GM21576 (cell line): ENCODE measurements around the gene PUM1.
A peak's percentile ranks its signal among the peaks of the same experiment; 100 is the strongest.
"Not testable (repeated sequence)": the region's sequence is repeated elsewhere in the genome, so short reads cannot be mapped to it uniquely, and the experiment has no call there.

ENCODE experiments used
- ATAC-seq: cut with Tn5 transposase; IDR thresholded peaks from one replicate; pipeline ENCODE4 v1.9.1; 2021; ENCODE audit warnings: mild to moderate bottlenecking, moderate library complexity; ENCODE audit not compliant: unreplicated experiment

Gene PUM1, protein sequence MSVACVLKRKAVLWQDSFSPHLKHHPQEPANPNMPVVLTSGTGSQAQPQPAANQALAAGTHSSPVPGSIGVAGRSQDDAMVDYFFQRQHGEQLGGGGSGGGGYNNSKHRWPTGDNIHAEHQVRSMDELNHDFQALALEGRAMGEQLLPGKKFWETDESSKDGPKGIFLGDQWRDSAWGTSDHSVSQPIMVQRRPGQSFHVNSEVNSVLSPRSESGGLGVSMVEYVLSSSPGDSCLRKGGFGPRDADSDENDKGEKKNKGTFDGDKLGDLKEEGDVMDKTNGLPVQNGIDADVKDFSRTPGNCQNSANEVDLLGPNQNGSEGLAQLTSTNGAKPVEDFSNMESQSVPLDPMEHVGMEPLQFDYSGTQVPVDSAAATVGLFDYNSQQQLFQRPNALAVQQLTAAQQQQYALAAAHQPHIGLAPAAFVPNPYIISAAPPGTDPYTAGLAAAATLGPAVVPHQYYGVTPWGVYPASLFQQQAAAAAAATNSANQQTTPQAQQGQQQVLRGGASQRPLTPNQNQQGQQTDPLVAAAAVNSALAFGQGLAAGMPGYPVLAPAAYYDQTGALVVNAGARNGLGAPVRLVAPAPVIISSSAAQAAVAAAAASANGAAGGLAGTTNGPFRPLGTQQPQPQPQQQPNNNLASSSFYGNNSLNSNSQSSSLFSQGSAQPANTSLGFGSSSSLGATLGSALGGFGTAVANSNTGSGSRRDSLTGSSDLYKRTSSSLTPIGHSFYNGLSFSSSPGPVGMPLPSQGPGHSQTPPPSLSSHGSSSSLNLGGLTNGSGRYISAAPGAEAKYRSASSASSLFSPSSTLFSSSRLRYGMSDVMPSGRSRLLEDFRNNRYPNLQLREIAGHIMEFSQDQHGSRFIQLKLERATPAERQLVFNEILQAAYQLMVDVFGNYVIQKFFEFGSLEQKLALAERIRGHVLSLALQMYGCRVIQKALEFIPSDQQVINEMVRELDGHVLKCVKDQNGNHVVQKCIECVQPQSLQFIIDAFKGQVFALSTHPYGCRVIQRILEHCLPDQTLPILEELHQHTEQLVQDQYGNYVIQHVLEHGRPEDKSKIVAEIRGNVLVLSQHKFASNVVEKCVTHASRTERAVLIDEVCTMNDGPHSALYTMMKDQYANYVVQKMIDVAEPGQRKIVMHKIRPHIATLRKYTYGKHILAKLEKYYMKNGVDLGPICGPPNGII

DNA sequence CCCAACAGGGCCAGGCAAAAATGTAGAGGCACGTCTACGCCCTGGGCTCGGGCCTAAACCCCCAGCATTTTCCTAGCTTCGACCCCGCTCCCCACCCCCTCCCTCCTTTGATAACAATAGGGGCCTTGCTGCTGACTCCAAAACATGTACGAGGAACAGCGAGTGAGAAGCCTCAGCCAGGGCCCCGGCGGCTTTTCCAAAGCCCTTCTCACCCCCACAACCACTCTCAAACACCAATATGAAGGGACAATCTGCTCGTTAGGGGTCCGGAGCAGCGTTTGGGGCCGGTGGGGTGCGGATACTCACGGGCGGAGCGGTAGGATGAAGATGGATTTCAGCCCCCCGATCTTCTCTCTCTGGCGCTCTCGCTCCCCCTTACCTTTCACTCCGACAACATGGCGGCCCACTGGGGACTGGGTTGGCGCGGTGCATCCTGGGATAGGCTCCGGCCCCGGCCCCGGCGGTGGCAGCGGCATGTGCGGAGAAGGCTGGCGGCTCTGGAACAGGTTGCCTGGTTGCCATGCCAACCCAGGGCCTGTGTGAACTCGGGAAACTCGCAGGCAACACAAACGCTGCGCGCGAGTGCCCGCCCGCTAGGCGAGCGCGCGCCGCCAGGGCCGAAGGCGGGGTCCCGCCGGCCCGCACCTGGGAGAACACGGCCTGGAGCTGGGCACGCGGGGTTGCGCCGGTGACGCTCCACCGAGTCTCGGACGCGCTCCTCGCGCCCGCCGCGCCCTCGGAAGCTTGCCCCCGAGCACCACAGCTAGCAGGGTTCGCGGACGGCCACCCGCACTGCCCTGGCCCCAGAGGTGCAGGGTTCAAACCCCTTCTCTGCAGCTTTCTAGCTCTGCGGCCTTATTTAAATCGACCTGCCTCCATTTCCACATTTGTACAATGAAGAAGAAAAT lies at the start of gene PUM1:
Gene PUM1 (minus strand): TSS at position 408 of the 908 bp plus-strand sequence. CDS start 6,151 bp downstream, outside the sequence.
- peak; percentile 84 for ATAC-seq

DNA sequence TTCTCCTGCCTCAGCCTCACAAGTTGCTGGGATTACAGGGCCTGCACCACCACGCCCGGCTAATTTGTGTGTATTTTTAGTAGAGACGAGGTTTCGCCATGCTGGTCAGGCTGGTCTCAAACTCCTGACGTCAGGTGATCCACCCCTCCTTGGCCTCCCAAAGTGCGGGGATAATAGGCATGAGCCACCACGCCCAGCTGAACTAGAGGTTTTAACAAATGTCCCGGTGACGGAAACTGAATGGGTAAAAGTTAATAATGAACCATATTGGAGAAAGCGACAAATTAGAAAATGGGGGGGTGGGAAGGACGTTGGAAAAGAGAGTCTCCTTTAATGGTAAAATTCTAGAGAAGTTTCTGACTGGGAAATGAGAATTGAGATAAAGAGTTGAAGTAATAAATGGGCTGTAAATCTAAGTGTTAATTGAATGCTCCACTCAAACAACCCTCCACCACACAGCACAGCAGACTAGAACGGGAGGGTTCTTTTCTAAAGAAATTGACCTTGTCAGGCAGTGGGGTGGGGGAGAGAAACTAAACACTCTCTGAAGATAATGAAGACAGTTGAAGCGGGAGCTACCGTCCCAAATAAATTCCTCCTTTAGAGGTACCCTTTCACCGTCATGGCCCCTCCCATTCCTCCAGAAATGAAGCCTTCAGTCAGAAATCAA lies 46.9 kb upstream of the PUM1 start:
- no peak for ATAC-seq

DNA sequence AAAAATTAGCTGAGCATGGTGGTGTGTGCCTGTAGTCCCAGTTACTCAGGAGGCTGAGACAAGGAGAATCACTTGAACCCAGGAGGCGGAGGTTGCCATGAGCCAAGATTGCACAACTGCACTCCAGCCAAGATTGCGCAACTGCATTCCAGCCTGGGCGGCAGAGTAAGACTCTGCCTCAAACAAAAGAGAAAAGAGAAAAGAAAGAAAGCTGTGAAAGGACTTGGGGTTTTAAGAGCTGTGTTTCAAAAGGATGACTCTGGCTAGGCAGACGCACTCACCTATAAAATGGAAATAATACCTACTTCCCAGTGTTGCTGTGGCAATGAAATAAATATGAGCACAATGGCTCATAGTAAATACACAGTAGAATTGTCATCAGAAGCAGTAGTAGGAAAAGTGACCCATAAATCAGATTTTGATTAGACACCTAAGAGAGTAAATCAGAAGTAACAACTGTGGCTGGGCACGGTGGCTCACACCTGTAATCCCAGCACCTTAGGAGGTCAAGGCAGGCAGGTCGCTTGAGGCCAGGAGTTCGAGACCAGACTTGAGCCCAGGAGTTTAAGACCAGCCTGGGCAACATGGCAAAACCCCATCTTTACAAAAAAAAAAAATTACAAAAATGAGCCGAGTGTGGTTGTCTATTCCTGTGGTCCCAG lies 45.9 kb upstream of the PUM1 start:
- ATAC-seq = no peak

DNA sequence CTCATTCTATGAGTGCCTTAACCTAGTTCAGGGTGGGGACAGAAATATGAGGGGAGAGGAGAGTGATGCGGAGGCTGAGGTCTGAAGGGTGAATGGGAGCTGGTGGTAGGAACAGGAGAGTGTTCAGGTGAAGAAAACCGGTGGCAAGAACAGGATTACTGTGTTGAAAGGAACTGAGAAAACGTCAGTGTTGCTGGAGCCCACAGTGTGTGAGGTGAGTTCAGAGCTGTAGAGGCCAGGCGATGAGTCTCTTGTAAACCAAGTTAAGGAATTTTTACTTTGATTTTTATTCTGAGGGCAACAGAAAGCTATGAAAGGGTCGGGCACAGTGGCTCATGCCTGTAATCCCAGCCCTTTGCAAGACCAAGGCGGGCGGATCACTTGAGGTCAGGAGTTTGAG lies 45.3 kb upstream of the PUM1 start:
- ATAC-seq = no peak

DNA sequence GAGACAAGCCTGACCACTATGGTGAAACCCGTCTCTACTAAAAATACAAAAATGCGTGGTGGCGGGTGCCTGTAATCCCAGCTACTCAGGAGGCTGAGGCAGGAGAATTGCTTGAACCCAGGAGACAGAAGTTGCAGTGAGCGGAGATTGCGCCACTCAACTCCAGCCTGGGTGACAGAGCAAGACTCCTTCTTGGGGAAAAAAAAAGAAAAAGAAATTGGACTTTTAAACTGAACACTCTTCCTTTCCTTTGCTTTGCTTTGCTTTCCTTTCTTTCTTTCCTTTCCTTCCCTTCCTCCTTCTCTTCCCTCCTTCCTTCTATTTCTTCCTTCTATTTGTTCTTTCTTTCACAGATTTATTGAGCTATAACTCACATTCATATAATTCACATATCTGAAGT lies 43.3 kb upstream of the PUM1 start:
- no peak for ATAC-seq

DNA sequence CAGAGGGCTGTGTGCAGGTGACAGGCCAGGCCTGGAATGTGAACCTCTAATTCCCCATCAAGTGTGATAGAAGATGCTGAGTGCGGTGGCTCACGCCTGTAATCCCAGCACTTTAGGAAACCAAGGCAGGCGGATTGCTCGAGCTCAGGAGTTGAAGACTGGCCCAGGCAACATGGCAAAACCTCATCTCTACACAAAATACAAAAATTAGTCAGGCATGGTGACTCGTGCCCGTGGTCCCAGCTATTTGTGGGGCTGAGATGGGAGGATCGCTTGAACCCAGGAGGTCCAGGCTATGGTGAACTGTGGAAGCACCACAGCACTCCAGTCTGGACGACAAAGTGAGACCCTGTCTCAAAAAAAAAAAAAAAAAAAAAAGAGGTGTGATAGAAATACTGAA lies 40.1 kb upstream of the PUM1 start:
- no peak for ATAC-seq

DNA sequence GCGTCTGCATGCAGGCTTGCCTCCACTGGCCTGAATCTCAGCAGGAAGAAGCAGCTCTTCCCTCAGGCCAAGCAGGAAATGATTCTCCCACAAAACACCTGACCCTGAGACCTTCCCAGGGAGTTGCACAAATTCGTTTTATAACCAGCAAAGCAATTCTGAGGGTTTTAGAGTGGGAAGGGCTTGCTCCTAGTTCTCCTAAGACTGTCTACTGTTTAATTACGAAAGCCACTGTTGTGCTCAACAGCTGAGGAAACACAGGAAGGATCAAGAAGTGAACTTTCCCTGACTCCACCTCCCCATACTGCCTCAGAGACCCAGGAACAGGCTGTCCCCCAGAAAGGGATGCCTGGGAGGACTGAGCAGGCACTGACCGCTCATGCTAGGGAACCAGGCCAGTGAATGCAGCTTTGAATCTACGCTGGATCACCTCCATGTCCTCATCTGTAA lies 37.0 kb upstream of the PUM1 start:
- ATAC-seq = no peak

DNA sequence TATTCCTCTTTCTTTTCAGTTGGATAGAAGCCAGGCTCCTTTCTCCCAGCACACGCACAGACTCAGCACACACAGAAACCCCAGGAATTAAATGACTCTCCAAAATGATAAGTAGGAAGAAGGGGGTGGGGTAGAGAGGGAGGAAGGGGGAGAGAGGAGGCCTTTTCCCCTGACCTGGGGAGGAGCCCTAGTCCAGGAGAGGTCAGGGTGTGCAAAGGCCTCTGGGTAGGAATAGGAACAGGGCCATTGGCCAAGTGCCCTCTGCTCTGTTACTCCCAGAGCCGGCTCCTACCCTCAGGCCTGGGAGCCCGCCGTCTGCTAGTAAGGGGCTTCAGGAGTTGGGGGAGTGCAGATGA lies 35.6 kb upstream of the PUM1 start:
- ATAC-seq = no peak

DNA sequence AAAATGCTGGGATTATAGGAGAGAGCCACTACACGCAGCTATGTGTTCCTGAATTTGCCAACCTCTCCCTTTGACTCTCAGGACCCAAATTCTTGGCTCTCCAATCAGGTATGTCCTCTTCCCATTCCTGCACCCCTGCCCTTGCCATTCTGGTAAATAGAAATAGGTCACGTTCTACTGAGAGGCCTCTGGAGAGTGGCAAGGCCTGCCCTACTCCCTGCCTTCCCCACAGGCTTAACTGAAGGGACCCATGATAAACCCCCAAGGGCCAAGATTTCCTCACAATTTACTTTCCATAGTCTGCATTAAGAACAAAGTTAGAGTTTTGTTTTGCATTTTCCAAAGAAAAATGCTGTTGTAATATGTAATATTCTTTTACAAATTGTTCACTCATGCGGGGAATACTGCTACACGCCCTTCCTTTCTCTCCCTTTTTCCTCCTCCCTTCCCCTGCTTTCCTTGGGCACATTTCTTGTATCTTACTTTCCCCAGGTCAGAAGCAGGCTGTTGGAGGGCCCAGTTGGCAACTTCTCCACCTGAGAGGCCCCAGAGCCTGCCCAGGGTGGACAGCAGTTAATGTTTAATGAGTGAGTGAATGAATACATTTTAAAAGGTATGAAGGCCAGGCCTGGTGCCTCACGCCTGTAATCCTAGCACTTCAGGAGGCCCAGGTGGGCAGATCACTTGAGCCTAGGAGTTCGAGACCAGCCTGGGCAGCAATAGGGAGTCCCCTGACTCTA lies 33.9 kb upstream of the PUM1 start:
- ATAC-seq = no peak

DNA sequence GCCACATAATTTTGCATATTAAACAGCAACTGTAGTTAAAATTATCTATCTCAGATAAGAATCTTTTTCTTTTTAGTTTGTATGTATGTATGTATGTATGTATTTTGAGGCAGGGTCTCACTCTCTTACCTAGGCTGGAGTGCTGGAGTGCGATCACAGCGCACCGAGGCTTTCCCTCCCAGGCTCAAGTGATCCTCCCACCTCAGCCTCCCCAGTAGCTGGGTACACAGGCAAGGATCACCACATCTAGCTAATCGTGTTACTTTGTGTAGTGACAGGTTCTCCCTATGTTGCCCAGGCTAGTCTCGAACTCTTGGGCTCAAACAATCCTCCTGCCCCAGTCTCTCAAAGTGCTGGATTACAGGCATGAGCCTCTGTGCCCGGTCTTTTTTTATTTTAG lies 30.5 kb upstream of the PUM1 start:
- ATAC-seq = no peak

DNA sequence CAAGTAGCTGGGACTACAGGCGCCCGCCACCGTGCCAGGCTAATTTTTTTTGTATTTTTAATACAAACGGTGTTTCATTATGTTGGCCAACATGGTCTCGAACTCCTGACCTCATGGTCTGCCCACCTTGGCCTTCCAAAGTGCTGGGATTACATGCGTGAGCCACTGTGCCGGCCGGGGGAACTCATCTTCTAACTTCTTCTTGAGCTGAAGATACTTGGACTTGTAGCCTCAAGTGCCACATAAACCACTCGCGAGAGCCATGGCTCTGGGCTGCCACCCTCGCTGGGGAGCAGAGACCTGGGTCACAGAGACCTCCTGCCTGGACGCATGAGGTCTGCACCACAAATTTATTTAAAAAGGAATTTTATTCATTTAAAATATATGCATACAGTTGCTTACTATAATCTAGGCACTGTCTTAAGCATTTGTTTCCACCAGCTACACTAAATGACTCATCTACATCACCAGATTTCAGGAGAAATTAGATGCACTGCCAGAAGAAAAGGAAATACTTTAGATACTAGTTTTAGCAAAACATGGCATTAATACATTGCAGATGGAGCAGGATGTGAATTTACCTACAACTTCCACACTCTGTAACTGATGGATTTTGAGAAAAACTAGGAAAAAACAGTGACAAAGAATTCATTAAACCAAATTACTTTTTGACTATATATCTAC lies 29.9 kb upstream of the PUM1 start:
- ATAC-seq = no peak

DNA sequence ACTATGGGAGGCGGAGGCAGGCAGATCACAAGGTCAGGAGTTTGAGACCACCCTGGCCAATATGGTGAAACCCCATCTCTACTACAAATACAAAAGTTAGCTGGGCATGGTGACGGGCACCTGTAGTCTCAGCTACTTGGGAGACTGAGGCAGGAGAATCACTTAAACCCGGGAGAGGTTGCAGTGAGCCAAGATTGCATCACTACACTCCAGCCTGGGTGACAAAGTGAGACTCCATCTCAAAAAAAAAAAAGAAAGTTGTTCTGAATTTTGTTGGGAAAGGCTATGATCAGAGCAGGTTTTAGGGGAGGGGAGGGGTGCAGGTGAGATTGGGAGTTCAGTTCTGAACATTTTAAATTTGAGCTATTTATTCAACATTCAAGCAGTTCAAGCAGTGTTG lies 22.6 kb upstream of the PUM1 start:
- not testable (repeated sequence) for ATAC-seq

DNA sequence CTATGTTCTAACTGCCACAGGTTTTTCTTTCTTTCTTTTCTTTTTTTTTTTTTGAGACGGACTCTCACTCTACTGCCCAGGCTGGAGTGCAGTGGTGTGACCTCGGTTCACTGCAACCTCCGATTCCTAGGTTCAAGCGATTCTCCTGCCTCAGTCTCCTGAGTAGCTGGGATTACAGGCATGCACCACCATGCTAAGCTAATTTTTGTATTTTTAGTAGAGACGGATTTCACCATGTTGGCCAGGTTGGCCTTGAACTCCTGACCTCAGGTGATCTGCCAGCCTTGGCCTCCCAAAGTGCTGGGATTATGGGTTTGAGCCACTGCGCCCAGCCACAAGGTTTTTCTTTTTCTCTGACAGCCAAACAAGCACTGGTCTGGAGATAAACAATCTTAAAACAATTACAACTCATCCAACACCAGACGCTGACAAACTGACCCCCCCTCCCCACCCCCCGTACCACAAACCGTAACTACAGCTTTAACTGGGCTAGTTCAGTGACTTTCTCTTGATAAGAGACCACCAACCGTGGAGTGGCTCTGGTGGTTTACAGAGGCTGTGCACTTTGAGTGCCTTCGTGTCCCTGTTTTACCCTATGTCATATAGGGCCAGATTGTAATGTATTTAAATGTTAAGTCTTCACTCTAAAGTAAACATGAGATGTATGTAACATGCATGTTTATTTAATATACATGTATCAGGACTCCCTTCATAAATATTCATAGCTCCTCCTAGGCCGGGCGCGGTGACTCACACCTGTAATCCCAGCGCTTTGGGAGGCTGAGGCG lies 19.5 kb upstream of the PUM1 start:
- no peak for ATAC-seq

DNA sequence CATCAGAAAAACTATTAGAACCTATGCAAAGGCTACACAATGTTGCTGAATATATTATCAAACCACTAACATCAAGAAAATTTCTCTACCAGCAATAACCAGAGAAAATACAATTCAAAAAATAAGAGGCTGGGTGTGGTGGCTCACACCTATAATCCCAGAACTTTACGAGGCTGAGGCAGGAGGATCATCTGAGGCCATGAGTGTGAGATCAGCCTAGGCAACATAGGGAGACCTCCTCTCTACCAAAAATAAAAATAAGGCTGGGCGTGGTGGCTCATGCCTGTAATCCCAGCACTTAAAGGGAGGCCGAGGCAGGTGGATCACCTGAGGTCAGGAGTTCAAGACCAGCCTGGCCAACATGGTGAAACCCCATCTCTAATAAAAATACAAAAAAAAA lies 16.9 kb upstream of the PUM1 start:
- no peak for ATAC-seq

DNA sequence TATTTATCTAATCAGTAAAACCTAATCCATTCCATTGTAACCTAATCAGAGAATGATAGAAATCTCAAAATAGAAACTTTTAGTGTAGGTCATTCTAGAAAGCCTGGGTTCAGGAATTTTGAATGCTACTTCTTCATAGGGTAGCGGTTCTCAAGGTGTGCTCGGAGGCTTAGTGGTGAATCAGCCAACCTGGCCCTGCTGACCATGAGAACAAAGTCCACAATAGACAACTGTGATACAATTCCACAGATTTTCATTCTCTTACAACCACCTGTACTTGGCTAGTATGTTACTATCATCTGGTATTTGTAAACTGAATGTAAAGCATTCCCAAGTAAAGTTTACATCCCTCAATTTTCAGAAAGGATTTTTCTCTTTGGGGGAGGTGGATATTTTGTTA lies 7.5 kb upstream of the PUM1 start:
- no peak for ATAC-seq

DNA sequence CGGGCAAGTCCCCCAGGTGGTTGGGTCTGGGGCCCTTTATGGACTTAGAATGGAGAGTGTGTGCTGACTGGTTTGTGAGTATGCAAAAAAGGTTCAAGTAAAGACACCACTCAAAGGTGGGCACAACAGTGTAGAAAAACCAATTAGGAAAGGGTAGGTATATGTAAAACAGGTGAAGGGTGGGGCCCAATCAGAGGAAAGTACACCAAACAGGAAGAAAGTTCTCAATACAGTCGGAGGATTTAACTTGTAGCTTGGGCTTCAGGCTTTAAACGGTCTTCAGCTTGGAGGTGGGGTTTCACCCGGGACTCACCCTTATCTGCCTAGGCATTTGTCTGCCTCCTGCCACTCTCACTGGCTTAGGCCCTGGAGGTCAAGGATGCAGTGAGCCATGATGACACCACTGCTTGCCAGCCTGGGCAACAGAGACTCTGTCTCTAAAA lies 6.8 kb upstream of the PUM1 start:
- ATAC-seq = no peak

DNA sequence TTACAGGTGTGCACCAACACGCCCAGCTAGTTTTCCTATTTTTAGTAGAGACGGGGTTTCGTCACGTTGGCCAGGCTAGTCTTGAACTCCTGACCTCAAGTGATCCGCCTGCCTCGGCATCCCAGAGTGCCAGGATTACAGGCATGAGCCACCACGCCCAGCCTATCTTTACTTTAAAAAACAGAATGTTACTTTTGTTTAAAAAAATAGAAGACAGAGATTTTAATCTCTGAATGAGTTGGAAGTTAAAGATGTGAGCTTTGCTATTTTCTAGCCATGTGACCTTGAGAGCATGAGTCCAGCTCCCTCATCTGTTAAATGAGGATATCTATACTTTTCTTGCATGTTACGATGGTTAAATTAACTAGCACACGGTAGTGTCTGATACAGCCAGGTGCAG lies 3.9 kb upstream of the PUM1 start:
- no peak for ATAC-seq
